Astrocyte (in vitro differentiated cells and primary cell): Measurements from ENCODE around the gene PHF19. TPM values are rescaled to one million over a fixed set of nuclear protein-coding genes. Genes with fewer than 3 reads are reported as not detected.

ENCODE experiments used
- DNase-seq: peaks from one replicate; pipeline ENCODE4 v3.0.0-alpha.2; 2010; ENCODE audit warnings: low read depth
- FAIRE-seq: peaks from 2 replicates; lab custom pipeline; 2011; peaks lifted over from hg19 to GRCh38; lab: Jason Lieb, UNC
- H2AFZ ChIP-seq: 2 replicates; pipeline ENCODE4 v1.6.0; 2012; ENCODE audit warnings: low read depth, low read length, inconsistent platforms
- H3K27ac ChIP-seq: 2 replicates; pipeline ENCODE4 v1.5.1; 2011; ENCODE audit warnings: low read depth, low read length, inconsistent platforms
- H3K27me3 ChIP-seq: 2 replicates; pipeline ENCODE4 v1.6.0; 2011; ENCODE audit warnings: low read length, inconsistent platforms; ENCODE audit not compliant: insufficient read depth
- H3K36me3 ChIP-seq: 2 replicates; pipeline ENCODE4 v1.5.1; 2011; ENCODE audit warnings: low read length, inconsistent platforms; ENCODE audit not compliant: insufficient read depth
- H3K4me1 ChIP-seq: 2 replicates; pipeline ENCODE4 v1.5.1; 2011; ENCODE audit warnings: low read length, inconsistent platforms; ENCODE audit not compliant: insufficient read depth
- H3K4me2 ChIP-seq: 2 replicates; pipeline ENCODE4 v1.6.0; 2012; ENCODE audit warnings: low read length, inconsistent platforms
- H3K4me3 ChIP-seq: 2 replicates; pipeline ENCODE4 v1.5.1; 2011; ENCODE audit warnings: low read depth, mild to moderate bottlenecking, low read length, inconsistent platforms; ENCODE audit not compliant: insufficient read depth
- H3K79me2 ChIP-seq: 2 replicates; pipeline ENCODE4 v1.6.0; 2012; ENCODE audit warnings: mild to moderate bottlenecking, low read length, inconsistent platforms; ENCODE audit not compliant: insufficient read depth
- H3K9ac ChIP-seq: 2 replicates; pipeline ENCODE4 v1.6.0; 2012; ENCODE audit warnings: mild to moderate bottlenecking, low read length, inconsistent platforms
- H3K9me3 ChIP-seq: 2 replicates; pipeline ENCODE4 v1.5.1; 2012; ENCODE audit warnings: low read depth, mild to moderate bottlenecking, low read length, inconsistent platforms; ENCODE audit not compliant: insufficient read depth
- H4K20me1 ChIP-seq: 2 replicates; pipeline ENCODE4 v1.6.0; 2012; ENCODE audit warnings: low read length, inconsistent platforms; ENCODE audit not compliant: insufficient read depth
- H3K27ac Mint-ChIP-seq: one replicate; pipeline ENCODE4 v1.8.0; 2021; ENCODE audit warnings: mild to moderate bottlenecking, mixed read lengths; ENCODE audit not compliant: unreplicated experiment
- H3K27me3 Mint-ChIP-seq: one replicate; pipeline ENCODE4 v1.8.0; 2021; ENCODE audit warnings: low read depth, mixed read lengths; ENCODE audit not compliant: unreplicated experiment
- H3K36me3 Mint-ChIP-seq: one replicate; pipeline ENCODE4 v1.8.0; 2021; ENCODE audit warnings: low read depth, mixed read lengths; ENCODE audit not compliant: unreplicated experiment
- H3K4me1 Mint-ChIP-seq: one replicate; pipeline ENCODE4 v1.8.0; 2021; ENCODE audit warnings: low read depth, mixed read lengths; ENCODE audit not compliant: unreplicated experiment
- H3K4me3 Mint-ChIP-seq: one replicate; pipeline ENCODE4 v1.8.0; 2021; ENCODE audit warnings: mild to moderate bottlenecking, moderate library complexity, mixed read lengths; ENCODE audit not compliant: unreplicated experiment
- H3K9me3 Mint-ChIP-seq: one replicate; pipeline ENCODE4 v1.8.0; 2021; ENCODE audit warnings: mild to moderate bottlenecking, mixed read lengths; ENCODE audit not compliant: unreplicated experiment
- CTCF ChIP-seq: IDR thresholded peaks from 2 replicates; pipeline ENCODE4 v1.5.1; 2011; ENCODE audit warnings: low read depth, mild to moderate bottlenecking, inconsistent platforms, low read length, moderate library complexity; ENCODE audit not compliant: insufficient read depth
- EZH2 ChIP-seq: IDR thresholded peaks from 2 replicates; pipeline ENCODE4 v1.6.1; 2012; ENCODE audit warnings: mild to moderate bottlenecking, low read length, inconsistent platforms; ENCODE audit not compliant: insufficient read depth
- total RNA-seq: library from RNA; stranded (reverse); gene quantifications from 2 replicates; pipeline ENCODE4 v1.2.1, GENCODE V29; 2021

The PHF19 gene
- total RNA-seq, 1 donor from 2014 or later = 19.5 TPM

- Histone ChIP-seq H4K20me1 (no peaks in the 10 kb centered on the region), H3K27me3 (no peaks in the 10 kb centered on the region), H3K4me2 (peak overlapping the region; percentile 67), H3K79me2 (no peaks in the 10 kb centered on the region), H3K36me3 (peaks cover 5% of the 10 kb centered on the region), H3K4me3 (no peak overlapping the region), H3K4me1 (no peaks in the 10 kb centered on the region), H2AFZ (peak overlapping the region; percentile 30), H3K9me3 (no peaks in the 10 kb centered on the region), H3K27ac (no peak overlapping the region), H3K9ac (peak overlapping the region; percentile 32)
- FAIRE-seq (no peak), DNase-seq (peak; percentile 37)
- H3K4me1 Mint-ChIP-seq = peaks cover 4% of the 10 kb centered on the region
- peak overlapping the region; percentile 10 for H3K27ac Mint-ChIP-seq
- H3K36me3 Mint-ChIP-seq = peaks cover 3% of the 10 kb centered on the region
- no peaks in the 10 kb centered on the region for H3K27me3 Mint-ChIP-seq
- TF ChIP-seq CTCF (no peak), EZH2 (no peak)
- H3K4me3 Mint-ChIP-seq = peak overlapping the region; percentile 1
- H3K9me3 Mint-ChIP-seq = no peaks in the 10 kb centered on the region
Measured at GRCh38 chr9:120868339-120868675, 8.7 kb downstream of the PHF19 start.

- H3K27ac ChIP-seq = no peak overlapping the region
- peaks cover 5% of the 10 kb centered on the region for H3K36me3 Mint-ChIP-seq
- H3K4me1 ChIP-seq = no peaks in the 10 kb centered on the region
- peak overlapping the region; percentile 1 for H3K4me3 Mint-ChIP-seq
- H3K79me2 ChIP-seq = no peaks in the 10 kb centered on the region
- no peaks in the 10 kb centered on the region for H4K20me1 ChIP-seq
- H3K4me3 ChIP-seq = no peak overlapping the region
- FAIRE-seq (no peak), DNase-seq (no peak)
- no peaks in the 10 kb centered on the region for H3K27me3 ChIP-seq
- peak overlapping the region; percentile 10 for H3K27ac Mint-ChIP-seq
- TF ChIP-seq EZH2 (no peak), CTCF (no peak)
- H3K4me2 ChIP-seq = peak overlapping the region; percentile 67
- peak overlapping the region; percentile 32 for H3K9ac ChIP-seq
- peaks cover 2% of the 10 kb centered on the region for H3K4me1 Mint-ChIP-seq
- peak overlapping the region; percentile 30 for H2AFZ ChIP-seq
- H3K9me3 Mint-ChIP-seq = no peaks in the 10 kb centered on the region
- no peaks in the 10 kb centered on the region for H3K9me3 ChIP-seq
- peaks cover 1% of the 10 kb centered on the region for H3K36me3 ChIP-seq
- no peaks in the 10 kb centered on the region for H3K27me3 Mint-ChIP-seq
Measured at GRCh38 chr9:120867676-120868338, 9.2 kb downstream of the PHF19 start.

- no peaks in the 10 kb centered on the region for H3K79me2 ChIP-seq
- H3K4me1 ChIP-seq = no peaks in the 10 kb centered on the region
- H3K27ac ChIP-seq = no peak overlapping the region
- no peaks in the 10 kb centered on the region for H3K9me3 ChIP-seq
- no peaks in the 10 kb centered on the region for H4K20me1 ChIP-seq
- no peak overlapping the region for H3K9ac ChIP-seq
- no peak overlapping the region for H3K4me3 ChIP-seq
- TF ChIP-seq EZH2 (no peak), CTCF (no peak)
- H3K27me3 ChIP-seq = no peaks in the 10 kb centered on the region
- H3K4me3 Mint-ChIP-seq = no peak overlapping the region
- H2AFZ ChIP-seq = no peak overlapping the region
- no peaks in the 10 kb centered on the region for H3K9me3 Mint-ChIP-seq
- no peak overlapping the region for H3K4me2 ChIP-seq
- H3K4me1 Mint-ChIP-seq = peaks cover 2% of the 10 kb centered on the region
- H3K27ac Mint-ChIP-seq = no peak overlapping the region
- peaks cover 5% of the 10 kb centered on the region for H3K36me3 Mint-ChIP-seq
- H3K36me3 ChIP-seq = peaks cover 6% of the 10 kb centered on the region
- DNase-seq (no peak), FAIRE-seq (no peak)
- no peaks in the 10 kb centered on the region for H3K27me3 Mint-ChIP-seq
Measured at GRCh38 chr9:120866651-120867050, 10.3 kb downstream of the PHF19 start.
